Nephron (organoid): ENCODE data around the gene ILDR2.
"Not testable (repeated sequence)": the region's sequence is repeated elsewhere in the genome, so short reads cannot be mapped to it uniquely, and the experiment has no call there.

Experiments
- H3K27ac Mint-ChIP-seq, 3 experiments: 2 replicates each; pipeline ENCODE4 v1.8.0; 2020; ENCODE audit warnings: mixed read lengths in 3 of 3, mild to moderate bottlenecking in 2 of 3, moderate library complexity in 1 of 3
- H3K27me3 Mint-ChIP-seq: 2 replicates; pipeline ENCODE4 v1.8.0; 2021; ENCODE audit warnings: low read depth, mild to moderate bottlenecking, moderate library complexity, mixed read lengths
- H3K36me3 Mint-ChIP-seq: 2 replicates; pipeline ENCODE4 v1.8.0; 2020; ENCODE audit warnings: low read depth, mixed read lengths
- H3K4me1 Mint-ChIP-seq: 2 replicates; pipeline ENCODE4 v1.8.0; 2020; ENCODE audit warnings: mixed read lengths
- H3K4me3 Mint-ChIP-seq, 3 experiments: 2 replicates each; pipeline ENCODE4 v1.8.0; 2020; ENCODE audit warnings: mild to moderate bottlenecking in 3 of 3, mixed read lengths in 3 of 3, moderate library complexity in 2 of 3
- H3K9me3 Mint-ChIP-seq: 2 replicates; pipeline ENCODE4 v1.8.0; 2020; ENCODE audit warnings: mixed read lengths
- TF ChIP-seq, protein P1 (sequence below), 3 experiments: fragments of 200-600 bp; sonication (generic); IDR thresholded peaks; one replicate each; pipeline ENCODE4 v1.5.0; 2021; ENCODE audit warnings: antibody characterized with exemption in 3 of 3; ENCODE audit not compliant: unreplicated experiment in 3 of 3

ILDR2 gene

DNA sequence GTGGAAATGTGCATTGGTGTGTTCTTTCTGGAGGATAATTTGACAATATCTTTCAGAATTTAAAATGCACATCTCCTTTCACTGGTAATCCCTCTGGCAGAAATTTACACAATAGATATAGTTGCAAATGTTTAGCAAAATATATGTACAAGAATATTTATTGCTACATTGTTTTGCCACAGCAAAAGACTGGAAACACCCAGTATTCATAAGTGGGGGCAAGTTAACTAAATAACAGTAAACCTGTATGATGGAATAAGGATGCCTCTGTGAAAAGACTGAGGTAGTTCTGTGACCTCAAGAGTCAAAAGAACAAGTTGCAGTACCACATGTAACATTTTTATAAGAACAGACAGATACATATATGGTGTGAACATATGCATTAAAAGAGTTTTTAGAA lies 85.6 kb downstream of the ILDR2 start:
- Mint-ChIP-seq H3K27me3 (peaks cover 20% of the 10 kb centered on the region), H3K36me3 (no peaks in the 10 kb centered on the region), H3K4me1 (no peaks in the 10 kb centered on the region), H3K4me3 (no peak overlapping the region), H3K9me3 (no peaks in the 10 kb centered on the region), H3K27ac (no peak overlapping the region)
- TF ChIP-seq, protein P1, sequence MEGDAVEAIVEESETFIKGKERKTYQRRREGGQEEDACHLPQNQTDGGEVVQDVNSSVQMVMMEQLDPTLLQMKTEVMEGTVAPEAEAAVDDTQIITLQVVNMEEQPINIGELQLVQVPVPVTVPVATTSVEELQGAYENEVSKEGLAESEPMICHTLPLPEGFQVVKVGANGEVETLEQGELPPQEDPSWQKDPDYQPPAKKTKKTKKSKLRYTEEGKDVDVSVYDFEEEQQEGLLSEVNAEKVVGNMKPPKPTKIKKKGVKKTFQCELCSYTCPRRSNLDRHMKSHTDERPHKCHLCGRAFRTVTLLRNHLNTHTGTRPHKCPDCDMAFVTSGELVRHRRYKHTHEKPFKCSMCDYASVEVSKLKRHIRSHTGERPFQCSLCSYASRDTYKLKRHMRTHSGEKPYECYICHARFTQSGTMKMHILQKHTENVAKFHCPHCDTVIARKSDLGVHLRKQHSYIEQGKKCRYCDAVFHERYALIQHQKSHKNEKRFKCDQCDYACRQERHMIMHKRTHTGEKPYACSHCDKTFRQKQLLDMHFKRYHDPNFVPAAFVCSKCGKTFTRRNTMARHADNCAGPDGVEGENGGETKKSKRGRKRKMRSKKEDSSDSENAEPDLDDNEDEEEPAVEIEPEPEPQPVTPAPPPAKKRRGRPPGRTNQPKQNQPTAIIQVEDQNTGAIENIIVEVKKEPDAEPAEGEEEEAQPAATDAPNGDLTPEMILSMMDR (IDR thresholded peaks at IDR 0.05; ENCODE audit: unreplicated experiment in 3 of 3) = no peak

DNA sequence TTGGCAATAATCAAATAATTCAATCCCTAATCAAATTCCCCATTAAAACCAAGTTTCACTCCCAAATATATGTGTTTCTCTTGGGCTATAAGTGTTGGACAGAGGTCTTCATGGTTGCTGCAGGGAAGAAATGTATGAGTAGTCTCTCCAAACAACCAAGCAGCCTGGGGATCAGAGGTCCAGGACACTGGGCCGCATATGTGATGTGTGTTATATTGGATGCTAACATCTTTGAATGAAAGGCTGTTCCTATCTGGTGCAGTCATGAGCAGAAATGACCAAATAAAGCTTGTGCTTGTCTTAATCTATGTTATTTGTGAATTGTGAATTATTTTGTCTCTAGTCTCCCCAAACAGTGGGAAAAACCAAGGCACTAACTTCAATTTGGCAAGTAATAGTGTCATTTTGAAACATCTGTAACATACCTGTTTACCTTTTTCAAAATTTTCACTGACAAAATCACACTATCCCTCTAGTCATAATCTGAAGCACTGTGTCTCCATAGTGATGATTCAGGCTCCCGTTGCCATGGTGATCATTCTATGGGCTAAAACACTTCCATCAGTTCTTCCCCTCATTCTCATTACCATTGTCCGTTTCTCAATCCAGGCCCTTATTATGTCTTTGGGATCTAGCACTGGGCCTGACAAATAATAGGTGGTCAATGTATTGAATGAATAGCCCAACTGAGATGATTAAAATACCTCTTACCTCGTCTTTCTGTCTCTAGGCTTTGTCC lies 86.8 kb downstream of the ILDR2 start:
- H3K27ac Mint-ChIP-seq = no peak overlapping the region
- no peak overlapping the region for H3K4me3 Mint-ChIP-seq
- no peaks in the 10 kb centered on the region for H3K4me1 Mint-ChIP-seq
- no peaks in the 10 kb centered on the region for H3K9me3 Mint-ChIP-seq
- TF ChIP-seq, protein P1 (IDR thresholded peaks at IDR 0.05; ENCODE audit: unreplicated experiment in 3 of 3) = no peak
- H3K27me3 Mint-ChIP-seq = peaks cover 33% of the 10 kb centered on the region
- H3K36me3 Mint-ChIP-seq = no peaks in the 10 kb centered on the region

DNA sequence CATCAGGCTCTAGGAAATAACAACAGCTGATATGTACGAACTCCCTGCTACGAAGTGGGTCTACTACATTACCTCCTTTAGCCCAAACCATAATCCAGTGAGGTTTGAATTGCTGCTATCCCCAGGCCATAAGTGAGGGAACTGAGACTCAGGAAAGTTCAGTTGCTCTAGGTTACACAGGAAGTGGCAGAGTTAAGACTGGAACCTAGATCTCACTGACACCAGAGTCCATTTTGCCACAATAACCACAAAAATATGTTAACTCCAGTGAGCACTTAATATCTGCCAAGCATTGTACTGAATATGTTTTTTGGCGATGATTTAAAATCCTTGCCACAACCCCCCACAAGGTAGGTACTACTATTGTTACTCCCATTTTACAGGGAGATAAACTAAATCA lies 90.4 kb downstream of the ILDR2 start:
- Mint-ChIP-seq H3K4me3 (no peak overlapping the region), H3K9me3 (no peaks in the 10 kb centered on the region), H3K36me3 (no peaks in the 10 kb centered on the region), H3K4me1 (no peaks in the 10 kb centered on the region), H3K27ac (no peak overlapping the region), H3K27me3 (peaks cover 40% of the 10 kb centered on the region)
- TF ChIP-seq, protein P1 (IDR thresholded peaks at IDR 0.05; ENCODE audit: unreplicated experiment in 3 of 3) = no peak

DNA sequence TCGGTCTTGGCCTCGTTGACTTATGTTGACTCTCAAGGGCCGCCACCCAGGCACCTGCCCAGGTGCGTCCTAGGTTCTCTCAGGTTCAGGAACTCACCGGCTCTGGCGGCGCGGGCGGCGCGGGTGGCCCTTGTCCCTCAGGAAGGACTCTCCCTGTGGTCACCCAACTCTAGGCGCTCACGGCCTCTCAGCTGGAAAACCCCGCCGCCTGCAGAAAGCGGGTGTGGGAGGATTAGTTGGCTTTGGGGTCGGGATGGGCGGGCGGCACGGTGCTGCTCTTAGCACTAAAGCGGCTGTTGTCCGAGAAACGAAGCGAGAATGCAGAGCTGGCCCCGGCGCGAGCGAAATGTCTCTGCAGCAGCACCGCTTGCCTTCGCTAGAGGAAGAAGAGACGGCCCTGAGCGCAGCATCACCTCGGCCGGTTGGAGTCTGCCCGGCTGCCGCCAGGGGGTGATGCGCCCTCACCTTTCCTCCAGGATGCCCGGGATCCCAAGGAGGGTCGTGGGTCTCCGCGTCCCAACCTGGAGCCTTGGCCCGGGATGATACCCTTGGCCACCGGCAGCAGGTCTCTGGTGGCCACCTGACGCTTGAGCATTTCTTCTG lies 91.2 kb downstream of the ILDR2 start:
- H3K4me3 Mint-ChIP-seq = no peak overlapping the region
- no peaks in the 10 kb centered on the region for H3K4me1 Mint-ChIP-seq
- TF ChIP-seq, protein P1 (IDR thresholded peaks at IDR 0.05; ENCODE audit: unreplicated experiment in 3 of 3) = peak; percentile 70 to 80 (median 76)
- no peaks in the 10 kb centered on the region for H3K36me3 Mint-ChIP-seq
- peaks cover 35% of the 10 kb centered on the region for H3K27me3 Mint-ChIP-seq
- no peak overlapping the region for H3K27ac Mint-ChIP-seq
- no peaks in the 10 kb centered on the region for H3K9me3 Mint-ChIP-seq

DNA sequence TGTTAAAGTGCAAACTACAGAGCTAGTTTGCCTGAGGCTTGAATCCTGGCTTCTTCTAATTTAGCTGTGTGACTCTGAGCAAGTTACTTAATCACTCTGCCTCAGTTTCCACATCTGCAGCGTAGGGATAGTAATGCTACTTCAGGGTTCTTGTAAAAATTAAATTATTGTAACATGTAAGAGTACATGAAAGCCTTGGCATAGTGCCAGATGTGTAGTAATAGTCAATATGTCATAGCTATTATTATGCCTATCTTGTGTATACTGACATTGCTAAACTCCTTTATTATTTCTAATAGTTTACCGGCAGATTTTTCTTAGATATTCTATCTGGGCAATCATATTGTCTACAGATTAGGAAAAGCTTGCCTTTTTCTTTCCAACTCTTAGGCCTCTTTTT lies 92.4 kb downstream of the ILDR2 start:
- peaks cover 36% of the 10 kb centered on the region for H3K27me3 Mint-ChIP-seq
- no peak overlapping the region for H3K4me3 Mint-ChIP-seq
- TF ChIP-seq, protein P1 (IDR thresholded peaks at IDR 0.05; ENCODE audit: unreplicated experiment in 3 of 3) = no peak
- no peak overlapping the region for H3K27ac Mint-ChIP-seq
- H3K36me3 Mint-ChIP-seq = no peaks in the 10 kb centered on the region
- no peaks in the 10 kb centered on the region for H3K9me3 Mint-ChIP-seq
- H3K4me1 Mint-ChIP-seq = no peaks in the 10 kb centered on the region

DNA sequence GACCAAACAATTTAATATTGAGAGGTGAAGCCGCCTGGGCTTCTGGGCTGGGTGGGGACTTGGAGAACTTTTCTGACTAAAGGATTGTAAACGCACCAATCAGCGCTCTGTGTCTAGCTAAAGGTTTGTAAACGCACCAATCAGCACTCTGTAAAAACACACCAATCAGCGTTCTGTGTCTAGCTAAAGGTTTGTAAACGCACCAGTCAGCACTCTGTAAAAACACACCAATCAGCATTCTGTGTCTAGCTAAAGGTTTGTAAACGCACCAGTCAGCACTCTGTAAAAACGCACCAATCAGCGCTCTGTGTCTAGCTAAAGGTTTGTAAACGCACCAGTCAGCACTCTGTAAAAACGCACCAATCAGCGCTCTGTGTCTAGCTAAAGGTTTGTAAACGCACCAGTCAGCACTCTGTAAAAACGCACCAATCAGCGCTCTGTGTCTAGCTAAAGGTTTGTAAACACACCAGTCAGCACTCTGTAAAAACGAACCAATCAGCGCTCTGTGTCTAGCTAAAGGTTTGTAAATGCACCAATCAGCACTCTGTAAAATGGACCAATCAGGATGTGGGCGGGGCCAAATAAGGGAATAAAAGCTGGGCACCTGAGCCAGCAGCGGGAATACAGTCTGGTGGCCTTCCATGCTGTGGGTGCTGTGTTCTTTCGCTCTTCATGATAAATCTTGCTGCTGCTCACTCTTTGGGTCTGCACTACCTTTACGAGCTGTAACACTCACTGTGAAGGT lies 97.0 kb downstream of the ILDR2 start:
- not testable (repeated sequence) for H3K27ac Mint-ChIP-seq, H3K36me3 Mint-ChIP-seq, H3K4me3 Mint-ChIP-seq, H3K9me3 Mint-ChIP-seq
- peaks cover 14% of the 10 kb centered on the region for H3K4me1 Mint-ChIP-seq
- H3K27me3 Mint-ChIP-seq = peaks cover 12% of the 10 kb centered on the region
